Cerebellar cortex (tissue), 1 donor: ENCODE results near the gene CASP6.

Experiments used
- DNase-seq: peaks from one replicate; pipeline ENCODE4 v3.0.0-alpha.2; 2015; ENCODE audit warnings: low spot score

Gene CASP6

GRCh38 chr4:109671350-109671749 is 31.9 kb downstream of the CASP6 start:
- no peak for DNase-seq

DNA sequence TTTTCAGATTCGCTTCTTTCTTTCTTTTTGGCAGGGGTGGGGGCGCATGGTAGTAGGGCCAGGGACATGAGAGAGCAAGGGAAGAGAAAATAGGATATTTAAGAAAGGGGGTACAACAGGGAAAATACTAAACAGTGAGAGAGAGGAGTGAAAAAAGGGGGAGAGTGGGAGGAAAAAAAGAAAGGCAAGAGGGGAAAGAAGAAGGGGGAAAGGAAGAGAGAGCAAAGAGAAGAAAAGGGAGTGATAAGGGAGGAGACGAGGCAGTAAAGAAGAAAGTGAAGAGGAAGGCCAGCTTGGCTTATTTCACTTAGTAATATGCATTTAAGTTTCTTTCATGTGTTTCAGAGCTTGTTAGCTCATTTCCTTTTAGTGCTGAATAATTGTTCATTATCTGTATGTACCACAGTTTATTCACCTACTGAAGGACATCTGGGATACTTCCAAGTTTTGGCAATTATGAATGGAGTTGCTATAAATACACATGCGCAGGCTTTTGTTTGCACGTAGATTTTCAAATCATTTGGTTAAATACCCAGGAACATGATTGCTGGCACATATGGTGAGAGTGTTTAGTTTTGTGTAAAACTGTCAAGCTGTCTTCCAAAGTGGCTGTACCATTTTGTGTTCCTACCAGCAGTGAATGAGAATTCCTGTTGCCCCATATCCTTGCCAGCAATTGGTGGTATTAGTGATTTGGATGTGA is 37.3 kb downstream of the CASP6 start:
- no peak for DNase-seq

DNA sequence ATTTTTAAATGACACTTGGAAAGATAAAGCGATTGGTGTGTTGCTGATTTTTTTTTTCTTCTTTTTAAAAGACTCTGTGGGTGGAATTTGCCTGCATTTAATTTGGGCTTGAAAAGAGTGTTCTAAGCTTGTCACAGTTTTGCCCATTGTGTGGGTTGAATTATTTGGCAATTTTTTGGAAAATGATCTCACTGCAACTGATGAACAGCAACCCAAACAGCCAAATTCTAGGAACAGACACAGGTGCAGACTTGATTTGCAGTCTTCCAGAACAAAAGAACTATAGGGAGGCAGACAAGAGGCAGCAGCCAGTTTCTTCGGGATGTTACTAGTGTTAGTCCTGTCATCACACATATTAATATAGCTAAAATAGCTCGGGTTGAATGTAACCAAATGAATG is 40.5 kb downstream of the CASP6 start:
- no peak for DNase-seq

GRCh38 chr4:109662116-109662515 is 41.1 kb downstream of the CASP6 start:
- no peak for DNase-seq

DNA sequence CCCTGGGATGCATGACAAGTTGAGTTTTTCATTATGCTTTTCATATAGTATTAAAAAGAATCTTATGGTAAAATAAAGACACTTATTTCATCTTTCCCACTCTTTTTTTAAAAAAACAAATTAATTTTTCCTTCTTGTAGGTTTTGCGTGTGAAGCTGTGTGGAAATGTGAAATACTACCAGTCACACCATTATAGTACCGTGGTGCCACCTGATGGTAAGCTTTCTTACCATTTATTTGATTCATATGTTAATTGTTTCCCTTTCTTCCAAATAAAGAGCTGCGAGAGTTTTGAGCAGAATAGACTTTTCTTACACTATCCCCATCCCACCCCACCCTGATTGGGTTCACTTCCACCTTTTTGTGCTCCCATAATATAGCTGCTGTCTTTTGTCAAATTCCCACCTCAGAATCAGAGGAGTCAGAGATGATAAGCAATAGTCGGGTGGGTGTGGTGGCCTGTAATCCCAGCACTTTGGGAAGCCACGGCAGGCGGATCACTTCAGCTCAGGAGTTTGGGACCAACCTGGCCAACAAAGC is 44.3 kb downstream of the CASP6 start:
- DNase-seq: no peak

DNA sequence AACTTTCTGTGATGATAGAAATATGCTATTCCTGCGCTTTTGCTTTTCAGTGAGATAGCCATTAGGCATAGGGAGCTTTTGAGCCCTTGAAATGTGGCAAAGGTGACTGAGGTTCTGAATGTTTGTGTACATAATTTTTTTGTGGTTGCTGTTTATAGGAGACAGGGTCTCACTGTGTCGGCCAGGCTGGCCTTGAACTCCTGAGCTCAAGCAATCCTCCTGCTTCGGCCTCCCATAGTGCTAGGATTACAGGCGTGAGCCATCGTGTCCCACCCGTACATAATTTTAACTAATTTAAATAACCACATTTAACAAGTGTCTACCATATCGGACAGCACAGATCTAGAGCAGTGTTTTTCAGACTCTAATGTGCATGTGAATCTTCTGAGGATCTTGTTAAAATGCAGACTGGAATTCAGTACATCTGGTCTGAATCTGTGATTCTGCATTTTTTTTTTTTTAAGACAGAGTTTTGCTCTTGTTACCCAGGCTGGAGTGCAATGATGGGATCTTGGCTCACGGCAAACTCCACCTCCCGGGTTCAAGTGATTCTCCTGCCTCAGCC is 45.3 kb downstream of the CASP6 start:
- no peak for DNase-seq

GRCh38 chr4:109655396-109655795 is 47.8 kb downstream of the CASP6 start:
- no peak for DNase-seq

DNA sequence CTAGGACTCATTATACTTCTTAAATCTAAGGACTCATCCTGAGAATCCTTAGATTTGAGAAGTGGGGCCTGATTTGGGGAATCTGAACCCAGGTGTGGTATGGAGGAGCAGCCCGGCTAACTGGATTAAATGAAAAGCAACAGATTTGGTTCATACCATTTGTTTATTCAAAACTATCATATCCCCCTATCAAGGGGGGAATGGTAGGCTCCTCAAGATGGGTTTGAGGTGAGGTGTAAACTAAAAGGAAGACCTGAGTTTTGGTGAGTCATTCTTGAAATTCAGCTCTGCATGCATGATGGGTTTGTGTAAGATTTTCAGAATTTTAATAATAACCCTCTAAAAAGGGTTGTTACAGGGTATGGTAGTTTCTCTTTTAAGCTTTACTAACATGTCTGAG is 53.4 kb downstream of the CASP6 start:
- no peak for DNase-seq

DNA sequence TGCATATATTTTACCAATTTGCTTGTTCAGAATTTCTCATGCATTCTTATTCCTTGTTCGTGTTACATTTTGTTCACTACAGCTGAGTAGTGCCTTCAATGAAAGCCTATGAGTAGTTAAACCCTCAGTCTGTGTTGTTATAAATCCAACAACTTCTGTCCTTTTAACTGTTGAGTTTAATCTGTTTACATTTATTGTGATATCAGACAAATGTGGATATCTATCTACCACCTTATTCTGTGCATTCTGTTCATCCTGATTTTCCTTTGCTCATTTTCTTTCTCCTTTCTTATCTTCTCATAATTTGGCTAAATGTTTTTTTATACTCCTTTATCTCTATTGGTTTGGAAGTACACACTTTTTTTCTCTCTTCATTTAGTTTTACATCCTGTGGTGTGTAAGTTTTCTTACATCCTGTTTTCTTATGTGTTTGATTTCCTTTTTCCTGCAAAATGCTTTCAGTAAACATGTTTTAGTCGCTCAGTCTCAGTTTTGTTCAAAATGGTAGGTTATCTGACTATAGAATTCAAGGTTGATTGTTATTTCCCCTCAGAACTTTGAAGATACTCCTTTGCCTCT is 54.2 kb downstream of the CASP6 start:
- DNase-seq: no peak

- DNase-seq: no peak
Observed at GRCh38 chr4:109648266-109648996, 54.8 kb downstream of the CASP6 start.

GRCh38 chr4:109645874-109646710 is 57.2 kb downstream of the CASP6 start:
- no peak for DNase-seq

DNA sequence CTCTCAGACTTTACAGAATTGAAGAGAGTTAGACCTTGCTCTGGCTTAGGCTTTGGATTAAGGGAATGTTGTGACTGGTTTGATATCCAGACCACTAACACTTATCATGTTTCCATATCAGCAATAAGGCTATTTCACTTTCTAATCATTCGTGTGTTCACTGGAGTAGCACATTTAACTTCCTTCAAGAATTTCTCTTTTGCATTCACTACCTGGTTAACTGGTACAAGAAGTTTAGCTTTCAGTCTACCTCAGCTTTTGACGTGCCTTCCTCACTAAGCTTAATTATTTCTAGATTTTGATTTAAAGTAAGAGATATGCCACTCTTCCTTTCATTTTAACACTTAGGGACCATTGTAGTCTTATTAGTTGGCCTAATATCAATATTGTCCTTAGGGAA is 62.6 kb downstream of the CASP6 start:
- DNase-seq: no peak
